ENCODE data around the gene SRPX.

The SRPX gene

DNA sequence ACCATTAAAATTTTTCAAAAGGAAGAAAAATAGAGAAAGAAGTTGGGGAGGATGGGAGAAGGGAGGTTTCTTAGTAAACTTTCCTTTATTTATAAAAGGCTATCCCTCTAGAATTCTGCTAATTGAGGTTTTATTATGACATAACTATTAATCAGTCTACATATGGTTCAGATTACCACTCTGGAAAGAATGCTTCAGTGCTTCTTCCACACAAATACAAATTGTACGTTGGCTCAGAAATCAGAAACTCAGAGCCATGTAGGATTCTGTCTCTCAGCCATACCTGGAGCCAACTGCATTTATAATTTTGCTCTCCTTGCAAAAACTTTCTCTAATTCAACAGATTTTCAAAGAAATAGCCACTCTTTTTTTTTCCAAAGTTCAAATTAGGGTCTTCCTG is 37.1 kb downstream of the SRPX start:
- DNase-seq (ENCODE audit: low read depth): no peak
- TF ChIP-seq, protein P1, sequence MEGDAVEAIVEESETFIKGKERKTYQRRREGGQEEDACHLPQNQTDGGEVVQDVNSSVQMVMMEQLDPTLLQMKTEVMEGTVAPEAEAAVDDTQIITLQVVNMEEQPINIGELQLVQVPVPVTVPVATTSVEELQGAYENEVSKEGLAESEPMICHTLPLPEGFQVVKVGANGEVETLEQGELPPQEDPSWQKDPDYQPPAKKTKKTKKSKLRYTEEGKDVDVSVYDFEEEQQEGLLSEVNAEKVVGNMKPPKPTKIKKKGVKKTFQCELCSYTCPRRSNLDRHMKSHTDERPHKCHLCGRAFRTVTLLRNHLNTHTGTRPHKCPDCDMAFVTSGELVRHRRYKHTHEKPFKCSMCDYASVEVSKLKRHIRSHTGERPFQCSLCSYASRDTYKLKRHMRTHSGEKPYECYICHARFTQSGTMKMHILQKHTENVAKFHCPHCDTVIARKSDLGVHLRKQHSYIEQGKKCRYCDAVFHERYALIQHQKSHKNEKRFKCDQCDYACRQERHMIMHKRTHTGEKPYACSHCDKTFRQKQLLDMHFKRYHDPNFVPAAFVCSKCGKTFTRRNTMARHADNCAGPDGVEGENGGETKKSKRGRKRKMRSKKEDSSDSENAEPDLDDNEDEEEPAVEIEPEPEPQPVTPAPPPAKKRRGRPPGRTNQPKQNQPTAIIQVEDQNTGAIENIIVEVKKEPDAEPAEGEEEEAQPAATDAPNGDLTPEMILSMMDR (IDR thresholded peaks at IDR 0.05; ENCODE audit: control insufficient read depth, extremely low read depth, insufficient read depth): no peak
- H3K4me3 ChIP-seq (ENCODE audit: low read depth, low read length): no peak overlapping the region

- H3K4me3 ChIP-seq (ENCODE audit: low read depth, low read length): no peak overlapping the region
- TF ChIP-seq, protein P1 (IDR thresholded peaks at IDR 0.05; ENCODE audit: control insufficient read depth, extremely low read depth, insufficient read depth): no peak
- no peak for DNase-seq (ENCODE audit: low read depth)
Measured at GRCh38 chrX:38181357-38181756, 39.3 kb downstream of the SRPX start.

GRCh38 chrX:38178396-38178795 is 42.3 kb downstream of the SRPX start:
- DNase-seq (ENCODE audit: low read depth): no peak
- H3K4me3 ChIP-seq (ENCODE audit: low read depth, low read length): no peak overlapping the region
- TF ChIP-seq, protein P1 (IDR thresholded peaks at IDR 0.05; ENCODE audit: control insufficient read depth, extremely low read depth, insufficient read depth): no peak

GRCh38 chrX:38175139-38175538 is 45.5 kb downstream of the SRPX start:
- no peak overlapping the region for H3K4me3 ChIP-seq (ENCODE audit: low read depth, low read length)
- no peak for DNase-seq (ENCODE audit: low read depth)
- TF ChIP-seq, protein P1 (IDR thresholded peaks at IDR 0.05; ENCODE audit: control insufficient read depth, extremely low read depth, insufficient read depth): peak; percentile 82

DNA sequence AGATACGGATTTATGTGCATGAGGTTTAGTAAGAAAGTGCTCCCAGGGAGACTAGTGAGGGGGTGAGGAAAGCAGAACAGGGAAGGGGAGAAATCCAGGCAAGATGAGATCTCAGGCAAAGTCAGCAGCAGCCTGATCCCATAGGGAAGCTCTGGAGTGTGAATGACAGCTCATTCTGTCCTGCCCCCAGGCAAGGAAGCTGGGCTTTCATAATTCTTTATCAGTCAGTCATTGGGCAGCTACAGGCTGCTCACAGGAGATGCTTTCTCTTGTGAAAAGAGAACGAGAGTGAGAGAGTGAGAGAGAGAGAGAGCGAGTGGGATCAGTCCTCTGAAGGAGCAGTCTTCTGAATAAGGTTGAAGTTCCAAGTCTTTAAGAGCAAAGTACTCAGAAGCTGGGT is 48.1 kb downstream of the SRPX start:
- DNase-seq (ENCODE audit: low read depth): no peak
- no peak overlapping the region for H3K4me3 ChIP-seq (ENCODE audit: low read depth, low read length)
- TF ChIP-seq, protein P1 (IDR thresholded peaks at IDR 0.05; ENCODE audit: control insufficient read depth, extremely low read depth, insufficient read depth): no peak

- TF ChIP-seq, protein P1 (IDR thresholded peaks at IDR 0.05; ENCODE audit: control insufficient read depth, extremely low read depth, insufficient read depth): no peak
- H3K4me3 ChIP-seq (ENCODE audit: low read depth, low read length): no peak overlapping the region
- no peak for DNase-seq (ENCODE audit: low read depth)
Measured at GRCh38 chrX:38170556-38170955, 50.1 kb downstream of the SRPX start.

DNA sequence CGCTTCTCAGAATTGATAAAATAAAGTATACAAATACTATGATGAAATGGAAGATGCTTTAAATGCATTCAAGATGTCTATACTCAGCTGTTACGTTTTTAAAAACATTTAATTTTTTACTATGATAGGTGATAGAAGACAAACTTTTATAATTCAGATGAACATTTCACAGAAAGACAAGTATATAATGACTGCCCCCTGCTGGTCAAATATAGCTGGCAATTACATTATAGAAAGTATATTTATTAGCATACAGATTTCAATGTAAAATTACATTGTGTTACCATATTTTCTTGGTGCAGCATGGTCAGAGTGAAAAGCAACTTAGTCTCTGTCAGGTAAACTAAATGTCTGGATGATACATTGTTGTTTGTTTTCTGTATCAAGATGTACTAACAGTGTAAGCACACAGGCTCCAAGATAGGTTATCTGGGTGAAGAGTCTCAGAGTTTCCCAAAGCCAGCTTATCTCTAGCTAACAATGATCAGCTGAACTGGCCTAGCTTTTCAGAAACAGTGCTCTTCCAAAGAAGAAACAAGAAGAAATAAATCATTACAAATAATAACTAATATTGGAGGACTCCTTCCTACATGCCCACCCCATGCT is 54.1 kb downstream of the SRPX start:
- DNase-seq (ENCODE audit: low read depth): no peak
- TF ChIP-seq, protein P1 (IDR thresholded peaks at IDR 0.05; ENCODE audit: control insufficient read depth, extremely low read depth, insufficient read depth): peak; percentile 33; the same call in 1 of the 2 replicates
- H3K4me3 ChIP-seq (ENCODE audit: low read depth, low read length): no peak overlapping the region
